Testis (tissue), 2 donors: ENCODE results near the gene DGAT2.

Source experiments
- POLR2A ChIP-seq: fragments of 450-650 bp; IDR thresholded peaks from one replicate; pipeline ENCODE4 v1.6.1; 2017; ENCODE audit warnings: antibody characterized with exemption, mild to moderate bottlenecking, moderate library complexity
- TF ChIP-seq, protein P1 (sequence below), 3 experiments: fragments of 450-650 bp in 2 of 3; fragments of 200-600 bp in 1 of 3; sonication (generic) in 1 of 3; IDR thresholded peaks; one replicate each; pipeline ENCODE4 v1.5.1; 2016 to 2019; ENCODE audit warnings: antibody characterized with exemption in 3 of 3, mild to moderate bottlenecking in 2 of 3, moderate library complexity in 1 of 3

DNA sequence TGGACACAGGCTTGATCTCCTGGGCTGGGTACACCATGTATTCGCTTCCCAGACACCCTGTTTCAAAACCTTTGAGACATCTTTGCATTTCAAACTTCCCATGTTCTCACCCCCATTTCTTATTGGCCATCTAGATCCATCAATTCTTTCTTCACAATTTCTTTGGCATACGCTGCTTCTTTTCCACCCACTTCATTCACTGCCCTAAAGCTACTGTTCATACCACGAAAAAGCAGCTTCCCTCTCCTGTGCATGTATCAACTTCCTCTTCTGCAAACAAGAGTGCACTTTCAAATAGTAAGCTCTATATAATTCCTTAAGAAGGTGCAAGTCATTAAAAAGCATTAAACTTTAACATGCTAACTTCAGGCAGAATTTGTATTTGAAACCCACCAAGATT lies 67.8 kb downstream of the DGAT2 start:
- TF ChIP-seq, protein P1, sequence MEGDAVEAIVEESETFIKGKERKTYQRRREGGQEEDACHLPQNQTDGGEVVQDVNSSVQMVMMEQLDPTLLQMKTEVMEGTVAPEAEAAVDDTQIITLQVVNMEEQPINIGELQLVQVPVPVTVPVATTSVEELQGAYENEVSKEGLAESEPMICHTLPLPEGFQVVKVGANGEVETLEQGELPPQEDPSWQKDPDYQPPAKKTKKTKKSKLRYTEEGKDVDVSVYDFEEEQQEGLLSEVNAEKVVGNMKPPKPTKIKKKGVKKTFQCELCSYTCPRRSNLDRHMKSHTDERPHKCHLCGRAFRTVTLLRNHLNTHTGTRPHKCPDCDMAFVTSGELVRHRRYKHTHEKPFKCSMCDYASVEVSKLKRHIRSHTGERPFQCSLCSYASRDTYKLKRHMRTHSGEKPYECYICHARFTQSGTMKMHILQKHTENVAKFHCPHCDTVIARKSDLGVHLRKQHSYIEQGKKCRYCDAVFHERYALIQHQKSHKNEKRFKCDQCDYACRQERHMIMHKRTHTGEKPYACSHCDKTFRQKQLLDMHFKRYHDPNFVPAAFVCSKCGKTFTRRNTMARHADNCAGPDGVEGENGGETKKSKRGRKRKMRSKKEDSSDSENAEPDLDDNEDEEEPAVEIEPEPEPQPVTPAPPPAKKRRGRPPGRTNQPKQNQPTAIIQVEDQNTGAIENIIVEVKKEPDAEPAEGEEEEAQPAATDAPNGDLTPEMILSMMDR (IDR thresholded peaks at IDR 0.05), result no peak
- TF ChIP-seq POLR2A, result no peak
